ENCODE results near the gene PLPP6. TPM values are rescaled to one million over a fixed set of nuclear protein-coding genes. Genes with fewer than 3 reads are reported as not detected.

Gene PLPP6
- total RNA-seq, 1 experiment from 2014 or later, result 7.0 TPM

- DNase-seq (ENCODE audit: low spot score), result no peak
Observed at GRCh38 chr9:4700091-4700490, 38.0 kb downstream of the PLPP6 start.

DNA sequence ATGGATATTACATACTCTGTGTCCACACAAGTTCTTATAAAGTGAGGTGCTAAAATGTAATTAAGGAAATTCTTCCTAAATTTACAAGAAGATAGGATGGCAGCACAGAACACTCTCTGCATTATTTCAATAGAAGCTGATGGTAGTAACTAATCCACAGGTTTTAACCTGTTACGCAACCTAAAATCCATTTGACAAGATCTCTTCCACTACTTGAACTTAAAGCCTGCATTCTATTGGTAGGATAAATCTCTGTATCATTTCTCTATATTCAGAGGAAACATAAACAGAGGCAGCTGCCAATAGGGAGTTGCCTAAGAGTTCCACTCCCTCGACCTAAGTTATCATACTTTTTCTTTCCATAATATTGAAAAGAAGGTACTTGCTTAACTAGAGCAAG, 38.8 kb downstream of the PLPP6 start:
- no peak for DNase-seq (ENCODE audit: low spot score)

DNA sequence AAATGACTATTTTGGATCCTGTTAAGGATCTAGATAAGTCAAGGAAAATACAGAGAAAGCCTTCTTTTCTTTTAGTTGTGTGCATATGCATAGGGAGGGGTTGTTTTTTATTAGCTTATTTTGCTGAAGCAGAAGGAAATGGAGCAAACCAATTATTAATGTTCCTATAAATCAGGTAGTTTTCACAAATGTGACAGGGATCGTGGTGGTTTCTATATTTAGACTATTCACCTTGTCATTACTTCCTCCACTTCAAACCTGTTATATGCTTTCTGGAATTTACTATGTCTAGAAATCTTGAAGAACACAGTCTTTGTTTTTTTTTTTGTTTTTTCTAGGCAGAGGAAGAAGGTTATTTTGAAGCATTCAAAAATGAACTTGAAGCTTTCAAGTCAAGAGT, 39.4 kb downstream of the PLPP6 start:
- no peak for DNase-seq (ENCODE audit: low spot score)

GRCh38 chr9:4704129-4704528, 42.0 kb downstream of the PLPP6 start:
- no peak for DNase-seq (ENCODE audit: low spot score)

DNA sequence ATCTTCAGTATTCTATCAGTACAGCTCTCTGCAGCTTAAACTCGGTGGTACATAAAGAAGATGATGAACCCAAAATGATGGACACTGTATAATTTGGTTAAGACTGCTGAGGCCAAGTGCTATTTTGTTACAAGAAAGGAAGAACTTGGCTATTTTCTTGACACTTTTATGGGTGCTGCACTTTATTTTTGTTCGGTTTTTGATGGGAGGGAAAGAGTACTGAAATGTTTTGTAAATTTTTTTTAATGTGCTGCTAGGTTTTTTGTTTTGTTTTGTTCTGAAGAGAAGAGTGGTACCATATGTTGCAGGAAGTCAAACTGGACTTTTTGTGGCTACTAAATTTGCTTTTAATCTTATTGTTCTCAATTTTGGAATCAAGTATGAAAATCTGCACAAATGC, 43.9 kb downstream of the PLPP6 start:
- DNase-seq (ENCODE audit: low spot score), result no peak

GRCh38 chr9:4706971-4707622, 45.0 kb downstream of the PLPP6 start:
- DNase-seq (ENCODE audit: low spot score), result no peak

DNA sequence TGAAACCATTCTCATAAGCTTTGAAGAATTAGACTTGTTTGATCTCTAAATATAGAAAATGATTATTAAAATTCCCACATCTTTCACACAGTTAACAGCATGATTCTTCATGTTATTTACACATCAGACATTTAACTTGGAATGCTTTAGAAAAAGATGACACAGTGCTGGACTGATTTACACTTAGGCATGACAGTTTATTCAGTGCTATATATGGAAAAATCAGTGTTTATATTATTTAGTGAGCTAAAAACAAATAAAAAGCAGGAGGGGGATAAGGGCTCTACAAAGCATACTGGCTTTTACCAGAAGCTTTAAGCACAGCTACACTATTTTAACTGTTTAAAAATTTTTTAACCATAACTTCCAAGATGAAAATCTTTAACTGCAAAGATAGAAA, 47.3 kb downstream of the PLPP6 start:
- no peak for DNase-seq (ENCODE audit: low spot score)

GRCh38 chr9:4713849-4714248, 51.8 kb downstream of the PLPP6 start:
- DNase-seq (ENCODE audit: low spot score), result no peak

GRCh38 chr9:4714266-4715016, 52.3 kb downstream of the PLPP6 start:
- no peak for DNase-seq (ENCODE audit: low spot score)

Other genes with a start within 250 kb of the PLPP6 start
- 1.7 TPM in 2 replicates for gene SLC1A1, start 171.8 kb upstream of the PLPP6 start, total RNA-seq (2014; rRNA removed; shearing (Covaris generic))
- not detected in 2 replicates for gene SPATA6L, start 4.2 kb downstream of the PLPP6 start, total RNA-seq (2014; rRNA removed; shearing (Covaris generic))
- 21.9 and 27.6 TPM in 2 replicates for gene CDC37L1, start 17.3 kb downstream of the PLPP6 start, total RNA-seq (2014; rRNA removed; shearing (Covaris generic))
- 41.8 and 47.8 TPM in 2 replicates for gene AK3, start 78.9 kb downstream of the PLPP6 start, total RNA-seq (2014; rRNA removed; shearing (Covaris generic))
- gene RCL1, start 130.7 kb downstream of the PLPP6 start, total RNA-seq (2014; rRNA removed; shearing (Covaris generic)), result 10.3 and 12.1 TPM in 2 replicates

Data from A172 (cell line).